PFSK-1 (cell line): ENCODE data around the gene MFN2.

Source experiments
- FOXP2 ChIP-seq: optimal IDR thresholded peaks from 2 replicates; pipeline ENCODE3; 2011; ENCODE audit warnings: borderline replicate concordance, control low read depth, inconsistent platforms; ENCODE audit not compliant: insufficient read depth; ENCODE audit errors: extremely low read length, extremely low read depth
- POLR2AphosphoS5 ChIP-seq: IDR thresholded peaks from 2 replicates; pipeline ENCODE4 v1.6.1; 2012; ENCODE audit warnings: low read depth, mild to moderate bottlenecking, control low read depth, low read length, moderate library complexity
- SIN3A ChIP-seq: IDR thresholded peaks from 2 replicates; pipeline ENCODE4 v1.6.1; 2012; ENCODE audit warnings: mild to moderate bottlenecking, low read length, moderate library complexity, borderline replicate concordance; ENCODE audit not compliant: insufficient read depth
- TAF1 ChIP-seq: IDR thresholded peaks from 2 replicates; pipeline ENCODE4 v1.6.1; 2012; ENCODE audit warnings: low read length, control low read depth, borderline replicate concordance; ENCODE audit not compliant: insufficient read depth
- TF ChIP-seq, protein P1 (sequence below), 2 experiments: IDR thresholded peaks; 2 replicates each; pipeline versions ENCODE4 v1.6.1 to v1.8.0; 2011 to 2012; ENCODE audit warnings: low read depth in 2 of 2, low read length in 2 of 2, control low read depth in 1 of 2, inconsistent platforms in 1 of 2, mild to moderate bottlenecking in 1 of 2, moderate library complexity in 1 of 2; ENCODE audit not compliant: insufficient read depth in 1 of 2

DNA sequence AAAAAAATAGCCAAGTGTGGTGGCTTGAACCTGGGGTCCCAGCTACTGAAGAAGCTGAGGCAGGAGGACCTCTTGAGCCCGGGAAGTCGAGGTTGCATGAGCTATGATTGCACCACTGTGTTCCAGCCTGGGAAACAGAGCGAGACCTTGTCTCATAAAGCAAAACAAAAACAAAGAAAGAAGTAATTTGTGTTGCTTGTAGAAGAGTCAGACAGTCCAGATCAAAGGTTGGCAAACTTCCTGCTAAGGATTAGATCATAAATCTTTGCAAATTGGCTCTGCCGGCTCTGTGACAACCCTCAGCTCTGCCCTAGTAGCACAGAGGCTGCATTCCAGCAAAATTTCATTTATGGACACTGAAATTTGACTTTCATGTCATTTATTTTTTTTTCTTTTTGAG, 19.0 kb upstream of the MFN2 start:
- TF ChIP-seq POLR2AphosphoS5 (no peak), TAF1 (no peak), SIN3A (no peak), FOXP2 (no peak)
- TF ChIP-seq, protein P1, sequence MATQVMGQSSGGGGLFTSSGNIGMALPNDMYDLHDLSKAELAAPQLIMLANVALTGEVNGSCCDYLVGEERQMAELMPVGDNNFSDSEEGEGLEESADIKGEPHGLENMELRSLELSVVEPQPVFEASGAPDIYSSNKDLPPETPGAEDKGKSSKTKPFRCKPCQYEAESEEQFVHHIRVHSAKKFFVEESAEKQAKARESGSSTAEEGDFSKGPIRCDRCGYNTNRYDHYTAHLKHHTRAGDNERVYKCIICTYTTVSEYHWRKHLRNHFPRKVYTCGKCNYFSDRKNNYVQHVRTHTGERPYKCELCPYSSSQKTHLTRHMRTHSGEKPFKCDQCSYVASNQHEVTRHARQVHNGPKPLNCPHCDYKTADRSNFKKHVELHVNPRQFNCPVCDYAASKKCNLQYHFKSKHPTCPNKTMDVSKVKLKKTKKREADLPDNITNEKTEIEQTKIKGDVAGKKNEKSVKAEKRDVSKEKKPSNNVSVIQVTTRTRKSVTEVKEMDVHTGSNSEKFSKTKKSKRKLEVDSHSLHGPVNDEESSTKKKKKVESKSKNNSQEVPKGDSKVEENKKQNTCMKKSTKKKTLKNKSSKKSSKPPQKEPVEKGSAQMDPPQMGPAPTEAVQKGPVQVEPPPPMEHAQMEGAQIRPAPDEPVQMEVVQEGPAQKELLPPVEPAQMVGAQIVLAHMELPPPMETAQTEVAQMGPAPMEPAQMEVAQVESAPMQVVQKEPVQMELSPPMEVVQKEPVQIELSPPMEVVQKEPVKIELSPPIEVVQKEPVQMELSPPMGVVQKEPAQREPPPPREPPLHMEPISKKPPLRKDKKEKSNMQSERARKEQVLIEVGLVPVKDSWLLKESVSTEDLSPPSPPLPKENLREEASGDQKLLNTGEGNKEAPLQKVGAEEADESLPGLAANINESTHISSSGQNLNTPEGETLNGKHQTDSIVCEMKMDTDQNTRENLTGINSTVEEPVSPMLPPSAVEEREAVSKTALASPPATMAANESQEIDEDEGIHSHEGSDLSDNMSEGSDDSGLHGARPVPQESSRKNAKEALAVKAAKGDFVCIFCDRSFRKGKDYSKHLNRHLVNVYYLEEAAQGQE (IDR thresholded peaks at IDR 0.05; ENCODE audit: insufficient read depth in 1 of 2, low read depth in 2 of 2, low read length in 2 of 2), result no peak
